SK-N-MC (cell line): ENCODE data around the gene TMEM52.
"Not testable (repeated sequence)": the region's sequence is repeated elsewhere in the genome, so short reads cannot be mapped to it uniquely, and the experiment has no call there.

Experiments used
- DNase-seq: peaks from one replicate; pipeline ENCODE4 v3.0.0-alpha.2; 2011; ENCODE audit warnings: low read depth, low spot score
- H3K27ac ChIP-seq: fragments of 200-600 bp; sonication (generic); 2 replicates; pipeline ENCODE4 v1.5.1; 2016; ENCODE audit warnings: mixed run types
- H3K36me3 ChIP-seq: fragments of 200-600 bp; sonication (generic); 2 replicates; pipeline ENCODE4 v1.6.1; 2017; ENCODE audit warnings: antibody characterized with exemption, low read length, mixed read lengths; ENCODE audit not compliant: insufficient read depth
- H3K4me3 ChIP-seq: fragments of 200-600 bp; sonication (generic); 2 replicates; pipeline ENCODE4 v1.5.1; 2016
- H3K9ac ChIP-seq: fragments of 200-600 bp; sonication (generic); 2 replicates; pipeline ENCODE4 v1.8.0; 2017; ENCODE audit warnings: mixed run types, mixed read lengths; ENCODE audit not compliant: insufficient read length
- H3K9me3 ChIP-seq: fragments of 200-600 bp; sonication (generic); 2 replicates; pipeline ENCODE4 v1.6.1; 2017; ENCODE audit warnings: low read depth, mild to moderate bottlenecking, antibody characterized with exemption, low read length, moderate library complexity, mixed read lengths
- EZH2 ChIP-seq: fragments of 200-600 bp; sonication (generic); IDR thresholded peaks from one replicate; pipeline ENCODE4 v1.6.1; 2017; ENCODE audit warnings: antibody characterized with exemption
- FOXP2 ChIP-seq: optimal IDR thresholded peaks from 2 replicates; pipeline ENCODE3; 2011; ENCODE audit warnings: mild to moderate bottlenecking, moderate library complexity; ENCODE audit not compliant: insufficient read depth; ENCODE audit errors: extremely low read length, control extremely low read depth
- POLR2AphosphoS5 ChIP-seq: IDR thresholded peaks from 2 replicates; pipeline ENCODE4 v1.6.1; 2012; ENCODE audit warnings: mild to moderate bottlenecking, low read depth, low read length, borderline replicate concordance

Gene TMEM52

GRCh38 chr1:1938276-1938573 is 19.1 kb upstream of the TMEM52 start:
- Histone ChIP-seq H3K4me3 (no peak overlapping the region), H3K36me3 (no peaks in the 10 kb centered on the region), H3K9me3 (no peaks in the 10 kb centered on the region), H3K27ac (no peak overlapping the region), H3K9ac (no peak overlapping the region)
- DNase-seq, result no peak
- no peak for TF ChIP-seq FOXP2
- no peak for TF ChIP-seq EZH2
- no peak for TF ChIP-seq POLR2AphosphoS5

- Histone ChIP-seq H3K27ac (no peak overlapping the region), H3K36me3 (no peaks in the 10 kb centered on the region), H3K9me3 (no peaks in the 10 kb centered on the region), H3K4me3 (no peak overlapping the region), H3K9ac (no peak overlapping the region)
- DNase-seq, result no peak
- TF ChIP-seq FOXP2 (no peak), EZH2 (no peak), POLR2AphosphoS5 (no peak)
These were observed 18.6 kb upstream of the TMEM52 start for GRCh38 chr1:1937549-1938275.

DNA sequence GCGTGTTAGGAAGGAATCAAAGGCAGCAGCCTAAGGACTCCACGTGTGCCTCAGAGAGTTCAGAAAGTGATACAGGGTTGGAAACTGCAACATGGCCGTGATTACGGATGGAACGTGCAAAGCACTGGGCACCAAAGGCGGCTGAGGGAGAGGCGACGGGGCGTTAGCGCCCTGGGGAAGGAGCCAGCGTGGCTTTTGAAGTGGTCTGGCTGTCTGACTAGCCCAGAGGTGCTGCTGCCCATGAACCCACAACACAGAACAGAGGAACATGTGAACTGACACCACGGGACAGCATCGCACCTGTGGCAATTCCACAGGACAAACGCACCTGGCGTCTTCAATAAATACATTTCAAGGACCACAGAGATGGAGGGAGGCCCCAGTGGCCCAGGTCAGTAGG is 18.0 kb upstream of the TMEM52 start:
- DNase-seq, result no peak
- H3K4me3 ChIP-seq, result no peak overlapping the region
- TF ChIP-seq FOXP2 (no peak), POLR2AphosphoS5 (no peak), EZH2 (no peak)
- H3K9me3 ChIP-seq, result no peaks in the 10 kb centered on the region
- no peak overlapping the region for H3K27ac ChIP-seq
- H3K9ac ChIP-seq, result no peak overlapping the region
- H3K36me3 ChIP-seq, result no peaks in the 10 kb centered on the region

DNA sequence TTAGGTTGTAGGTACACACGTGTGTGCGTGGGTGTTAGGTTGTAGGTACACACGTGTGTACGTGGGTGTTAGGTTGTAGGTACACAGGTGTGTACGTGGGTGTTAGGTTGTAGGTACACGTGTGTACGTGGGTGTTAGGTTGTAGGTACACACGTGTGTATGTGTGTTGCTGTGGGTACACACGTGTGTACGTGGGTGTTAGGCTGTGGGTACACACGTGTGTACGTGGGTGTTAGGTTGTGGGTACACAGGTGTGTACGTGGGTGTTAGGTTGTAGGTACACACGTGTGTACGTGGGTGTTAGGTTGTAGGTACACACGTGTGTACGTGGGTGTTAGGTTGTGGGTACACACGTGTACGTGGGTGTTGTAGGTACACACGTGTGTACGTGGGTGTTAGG is 15.8 kb upstream of the TMEM52 start:
- H3K4me3 ChIP-seq, H3K9ac ChIP-seq, H3K9me3 ChIP-seq, H3K27ac ChIP-seq, H3K36me3 ChIP-seq, DNase-seq: not testable (repeated sequence)

GRCh38 chr1:1929639-1930545 is 10.8 kb upstream of the TMEM52 start:
- H3K27ac ChIP-seq, result no peak overlapping the region
- TF ChIP-seq EZH2, result no peak
- no peak for TF ChIP-seq POLR2AphosphoS5
- TF ChIP-seq FOXP2, result no peak
- H3K4me3 ChIP-seq, result no peak overlapping the region
- no peak overlapping the region for H3K9ac ChIP-seq
- H3K9me3 ChIP-seq, result no peaks in the 10 kb centered on the region
- no peak for DNase-seq
- H3K36me3 ChIP-seq, result no peaks in the 10 kb centered on the region

- TF ChIP-seq POLR2AphosphoS5 (no peak), EZH2 (no peak)
- Histone ChIP-seq H3K27ac (no peak overlapping the region), H3K36me3 (no peaks in the 10 kb centered on the region), H3K9me3 (no peaks in the 10 kb centered on the region), H3K9ac (no peak overlapping the region), H3K4me3 (no peak overlapping the region)
- no peak for DNase-seq
These were observed 10.1 kb upstream of the TMEM52 start for GRCh38 chr1:1929102-1929638.

GRCh38 chr1:1928231-1929101 is 9.4 kb upstream of the TMEM52 start:
- Histone ChIP-seq H3K4me3 (no peak overlapping the region), H3K36me3 (no peaks in the 10 kb centered on the region), H3K27ac (no peak overlapping the region), H3K9me3 (no peaks in the 10 kb centered on the region), H3K9ac (no peak overlapping the region)
- no peak for TF ChIP-seq EZH2
- no peak for TF ChIP-seq FOXP2
- TF ChIP-seq POLR2AphosphoS5, result no peak
- no peak for DNase-seq

GRCh38 chr1:1927751-1928150 is 8.7 kb upstream of the TMEM52 start:
- no peaks in the 10 kb centered on the region for H3K9me3 ChIP-seq
- TF ChIP-seq POLR2AphosphoS5 (no peak), FOXP2 (no peak), EZH2 (no peak)
- no peak overlapping the region for H3K27ac ChIP-seq
- H3K4me3 ChIP-seq, result no peak overlapping the region
- H3K36me3 ChIP-seq, result no peaks in the 10 kb centered on the region
- H3K9ac ChIP-seq, result no peak overlapping the region
- no peak for DNase-seq
